ENCODE results near the gene CDC37L1.
"Not testable (repeated sequence)": the region's sequence is repeated elsewhere in the genome, so short reads cannot be mapped to it uniquely, and the experiment has no call there.

The CDC37L1 gene

GRCh38 chr9:4679268-4680172 lies at the start of gene CDC37L1:
Gene CDC37L1 (plus strand): TSS chr9:4679569. CDS start chr9:4679768, 199 bp downstream.
- peak; percentile 100 for DNase-seq

GRCh38 chr9:4630836-4631235 lies 48.5 kb upstream of the CDC37L1 start:
- no peak for DNase-seq

GRCh38 chr9:4638968-4639367 lies 40.4 kb upstream of the CDC37L1 start:
- DNase-seq = no peak

GRCh38 chr9:4639420-4639819 lies 39.9 kb upstream of the CDC37L1 start:
- DNase-seq = no peak

- DNase-seq = peak; percentile 30
These were observed 39.3 kb upstream of the CDC37L1 start for GRCh38 chr9:4640027-4640426.

- DNase-seq = no peak
These were observed 37.0 kb upstream of the CDC37L1 start for GRCh38 chr9:4642351-4642750.

GRCh38 chr9:4654084-4654483 lies 25.3 kb upstream of the CDC37L1 start:
- DNase-seq = no peak

- DNase-seq = no peak
These were observed 24.8 kb upstream of the CDC37L1 start for GRCh38 chr9:4654538-4654937.

GRCh38 chr9:4656196-4656595 lies 23.2 kb upstream of the CDC37L1 start:
- DNase-seq = not testable (repeated sequence)

- no peak for DNase-seq
These were observed 22.7 kb upstream of the CDC37L1 start for GRCh38 chr9:4656621-4657020.

GRCh38 chr9:4657426-4658159 lies 21.8 kb upstream of the CDC37L1 start:
- DNase-seq = no peak

GRCh38 chr9:4660665-4661064 lies 18.7 kb upstream of the CDC37L1 start:
- DNase-seq = not testable (repeated sequence)

- no peak for DNase-seq
These were observed 18.2 kb upstream of the CDC37L1 start for GRCh38 chr9:4661165-4661564.

- no peak for DNase-seq
These were observed 17.8 kb upstream of the CDC37L1 start for GRCh38 chr9:4661611-4662010.

- peak; percentile 74 for DNase-seq
These were observed 17.0 kb upstream of the CDC37L1 start, which contains the start of gene PLPP6 for GRCh38 chr9:4662108-4662988. Gene PLPP6 (plus strand): TSS chr9:4662294. CDS start chr9:4662376, 82 bp downstream.

GRCh38 chr9:4662989-4663792 lies 16.2 kb upstream of the CDC37L1 start:
- DNase-seq = no peak

- no peak for DNase-seq
These were observed 15.4 kb upstream of the CDC37L1 start for GRCh38 chr9:4663956-4664355.

GRCh38 chr9:4665357-4665756 lies 14.0 kb upstream of the CDC37L1 start:
- no peak for DNase-seq

GRCh38 chr9:4666042-4666699 lies 13.2 kb upstream of the CDC37L1 start, which contains the start of gene SPATA6L:
Gene SPATA6L (minus strand): TSS chr9:4666480. CDS start chr9:4666250, 230 bp downstream.
- peak; percentile 43 for DNase-seq

GRCh38 chr9:4667681-4668080 lies 11.7 kb upstream of the CDC37L1 start:
- no peak for DNase-seq

- no peak for DNase-seq
These were observed 10.8 kb upstream of the CDC37L1 start for GRCh38 chr9:4668604-4669003.
